CD4-positive, alpha-beta T cell treated with Interleukin-10 for 1 hour (primary cell): ENCODE results near the gene EIF3J.

Experiments
- DNase-seq: peaks from one replicate; pipeline ENCODE4 v3.0.0-alpha.2; 2020

EIF3J gene

GRCh38 chr15:44595656-44596510 lies 58.9 kb downstream of the EIF3J start:
- no peak for DNase-seq

- no peak for DNase-seq
Observed at GRCh38 chr15:44596511-44597010, 59.6 kb downstream of the EIF3J start.

DNA sequence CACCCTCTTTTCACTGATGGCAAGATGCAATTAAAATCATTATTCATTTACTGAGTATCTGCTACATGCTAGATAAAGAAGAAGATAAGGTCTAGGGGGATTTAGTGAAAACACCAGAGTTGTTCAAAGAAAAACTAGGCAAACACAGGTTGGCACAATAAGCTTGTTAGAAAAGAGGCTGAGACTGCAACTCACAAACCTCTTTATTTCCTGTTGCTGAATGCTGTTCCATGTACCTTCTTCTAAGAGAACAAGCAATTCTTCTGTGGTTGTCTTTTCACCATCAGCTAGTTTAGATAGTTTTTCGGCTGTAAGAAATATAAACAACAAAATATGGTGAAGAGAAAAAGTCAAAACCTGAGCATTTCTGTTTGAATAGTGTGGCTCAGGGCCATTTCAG lies 61.1 kb downstream of the EIF3J start:
- no peak for DNase-seq

- DNase-seq, result no peak
Observed at GRCh38 chr15:44598892-44599291, 61.9 kb downstream of the EIF3J start.

DNA sequence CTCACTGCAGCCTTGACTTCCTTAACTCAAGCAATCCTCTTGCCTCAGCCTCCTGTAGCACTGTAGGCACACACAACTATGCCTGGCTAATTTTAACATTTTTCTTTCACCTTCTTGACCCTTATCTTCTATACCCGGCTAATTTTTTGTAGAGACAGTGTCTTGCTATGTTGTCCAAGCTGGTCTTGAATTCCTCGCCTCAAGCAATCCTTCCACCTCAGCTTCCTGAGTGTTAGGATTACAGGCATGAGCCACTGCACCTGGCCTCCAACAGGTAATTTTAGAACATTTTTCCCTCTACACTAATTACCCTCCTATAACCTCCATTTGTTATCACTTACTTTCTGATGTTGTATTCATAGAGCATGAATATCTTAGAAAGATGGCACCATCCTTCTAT lies 66.2 kb downstream of the EIF3J start:
- DNase-seq, result no peak

GRCh38 chr15:44606740-44607139 lies 69.8 kb downstream of the EIF3J start:
- DNase-seq, result no peak
